Renal cortical epithelial cell (primary cell): ENCODE data around the gene PRAMEF10. TPM values are rescaled to one million over a fixed set of nuclear protein-coding genes. Genes with fewer than 3 reads are reported as not detected.
"Not testable (repeated sequence)": the region's sequence is repeated elsewhere in the genome, so short reads cannot be mapped to it uniquely, and the experiment has no call there.

ENCODE experiments used
- DNase-seq: peaks from one replicate; pipeline ENCODE4 v3.0.0-alpha.2; 2011; ENCODE audit warnings: low read depth
- total RNA-seq: library from RNA; depleted of rRNA; stranded (reverse); fragments of >200 nt; gene quantifications from 2 replicates; pipeline ENCODE4 v1.2.3, GENCODE V29; 2014

Gene PRAMEF10
- not detected in 2 replicates for total RNA-seq

GRCh38 chr1:12898170-12898569, at the start of gene PRAMEF10:
TSS of gene PRAMEF10 (minus strand) at chr1:12898270. CDS start at chr1:12895847, 2,423 bp downstream.
- not testable (repeated sequence) for DNase-seq

DNA sequence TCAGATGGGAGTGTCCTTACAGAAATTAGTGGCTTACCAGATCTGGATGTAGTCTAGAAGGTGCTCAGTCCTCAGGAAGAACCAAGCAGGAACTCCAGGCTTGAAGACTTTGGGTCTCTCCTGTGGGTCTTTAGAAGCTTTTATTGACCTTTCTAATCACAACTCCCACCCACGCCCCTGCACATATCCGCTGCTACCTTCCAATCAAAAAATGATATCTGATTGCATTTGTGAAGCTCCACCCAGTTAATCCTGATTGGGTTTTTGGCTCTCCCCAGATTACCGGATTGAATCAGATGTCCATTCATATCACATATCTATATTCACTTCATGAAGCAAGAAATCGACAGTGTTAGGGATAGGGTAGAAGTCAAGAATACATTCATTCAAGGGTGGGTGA, 49.4 kb upstream of the PRAMEF10 start, which contains the start of gene PRAMEF6:
TSS of gene PRAMEF6 (minus strand) at position 101 of the 400 bp plus-strand sequence. CDS start 5,062 bp downstream, outside the sequence.
- not testable (repeated sequence) for DNase-seq

- not testable (repeated sequence) for DNase-seq
Observed at GRCh38 chr1:12924368-12924767, 26.3 kb upstream of the PRAMEF10 start.

DNA sequence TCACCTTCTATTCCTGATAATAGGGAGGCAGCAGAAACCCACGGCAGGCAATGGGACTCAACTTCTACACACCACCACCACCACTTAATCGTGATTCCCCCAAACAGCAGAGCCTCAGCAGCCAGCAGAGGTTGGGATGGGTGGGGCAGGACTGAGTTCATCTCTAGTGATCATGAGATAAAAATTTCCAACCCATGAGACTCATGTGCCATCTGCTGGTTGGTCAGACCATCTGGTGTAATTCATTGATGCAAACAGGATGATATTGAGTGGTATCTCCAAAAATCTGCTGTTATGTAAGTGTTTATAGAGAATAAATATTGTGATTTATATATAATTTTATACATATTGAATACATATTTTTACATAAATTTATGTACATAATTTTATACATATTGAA, 23.7 kb upstream of the PRAMEF10 start:
- DNase-seq = not testable (repeated sequence)

GRCh38 chr1:12916310-12916709, 18.2 kb upstream of the PRAMEF10 start, which contains the start of gene PRAMEF7:
TSS of gene PRAMEF7 (plus strand) at chr1:12916610. CDS start at chr1:12917693, 1,083 bp downstream.
- not testable (repeated sequence) for DNase-seq

DNA sequence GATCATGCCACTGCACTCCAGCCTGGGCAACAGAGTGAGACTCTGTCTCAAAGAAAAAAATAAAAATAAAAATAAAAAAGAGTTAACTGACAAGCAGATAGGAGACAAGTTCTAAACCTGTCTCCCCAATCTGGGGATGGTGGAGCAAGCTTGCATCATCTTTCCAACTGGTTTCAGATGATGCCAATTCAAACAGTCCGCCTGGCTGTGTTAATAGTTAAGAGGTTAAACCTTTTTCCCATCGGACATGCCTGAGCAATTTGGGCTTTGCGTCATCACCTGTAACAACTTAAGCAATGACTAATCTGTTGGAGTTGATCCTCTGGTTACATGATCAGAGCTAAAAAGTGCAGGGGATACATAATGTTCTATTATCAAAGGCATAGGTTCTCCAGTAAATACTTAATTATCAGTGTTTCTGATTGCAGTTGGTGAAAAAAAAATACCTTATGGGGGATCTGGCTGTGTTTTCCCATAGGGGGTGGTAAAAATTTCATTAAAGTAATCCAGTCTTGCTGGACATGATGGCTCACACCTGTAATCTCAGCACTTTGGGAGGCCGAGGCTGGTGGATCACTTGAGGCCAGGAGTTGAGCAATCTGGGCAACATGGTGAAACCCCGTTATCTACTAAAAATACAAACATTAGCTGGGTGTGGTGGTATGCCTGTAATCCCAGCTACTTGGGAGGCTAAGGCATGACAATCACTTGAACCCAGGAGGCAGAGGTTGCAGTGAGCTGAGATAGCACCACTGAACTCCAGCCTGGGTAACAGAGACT, 5.9 kb upstream of the PRAMEF10 start:
- DNase-seq = not testable (repeated sequence)

DNA sequence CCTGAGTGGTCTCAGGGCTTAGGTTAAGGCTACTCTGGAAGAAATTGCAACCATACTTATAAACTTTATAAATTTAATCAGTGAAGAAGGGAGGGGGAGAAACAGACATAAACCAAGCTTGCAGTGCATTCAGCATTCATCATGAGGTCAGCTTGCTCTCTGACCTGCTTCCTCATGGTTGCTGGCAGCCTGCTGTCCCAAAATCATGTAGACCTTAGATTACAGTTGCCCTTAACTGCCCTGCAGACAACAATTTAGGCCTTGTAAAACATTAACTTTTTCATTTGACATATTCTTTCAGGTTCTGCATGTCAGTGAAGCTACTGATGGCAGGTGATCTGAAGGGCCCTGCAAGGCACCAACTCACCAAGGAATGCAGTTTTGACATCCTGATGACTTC, 1.1 kb upstream of the PRAMEF10 start:
- DNase-seq = not testable (repeated sequence)

- not testable (repeated sequence) for DNase-seq
Observed at GRCh38 chr1:12886101-12886500, 12.0 kb downstream of the PRAMEF10 start, which contains the start of gene PRAMEF4. TSS of gene PRAMEF4 (minus strand) at chr1:12886201. CDS start at chr1:12883394, 2,807 bp downstream.

DNA sequence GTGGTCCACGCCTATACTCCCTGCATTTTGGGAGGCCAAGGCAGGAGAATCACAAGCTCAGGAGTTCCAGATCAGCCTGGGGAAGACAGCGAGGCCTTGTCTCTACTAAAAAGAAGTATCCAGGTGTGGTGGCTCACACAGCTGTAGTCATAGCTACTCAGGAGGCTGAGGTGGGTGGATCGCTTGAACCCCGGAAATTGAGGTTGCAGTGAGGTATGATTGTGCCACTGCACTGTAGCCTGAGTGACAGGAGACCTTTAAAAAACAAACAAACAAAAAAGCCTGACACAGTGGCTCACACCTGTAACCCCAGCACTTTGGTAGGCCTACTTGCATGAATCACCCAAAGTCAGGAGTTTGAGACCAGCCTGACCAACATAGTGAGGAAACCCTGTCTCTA, 19.6 kb downstream of the PRAMEF10 start:
- DNase-seq = not testable (repeated sequence)

DNA sequence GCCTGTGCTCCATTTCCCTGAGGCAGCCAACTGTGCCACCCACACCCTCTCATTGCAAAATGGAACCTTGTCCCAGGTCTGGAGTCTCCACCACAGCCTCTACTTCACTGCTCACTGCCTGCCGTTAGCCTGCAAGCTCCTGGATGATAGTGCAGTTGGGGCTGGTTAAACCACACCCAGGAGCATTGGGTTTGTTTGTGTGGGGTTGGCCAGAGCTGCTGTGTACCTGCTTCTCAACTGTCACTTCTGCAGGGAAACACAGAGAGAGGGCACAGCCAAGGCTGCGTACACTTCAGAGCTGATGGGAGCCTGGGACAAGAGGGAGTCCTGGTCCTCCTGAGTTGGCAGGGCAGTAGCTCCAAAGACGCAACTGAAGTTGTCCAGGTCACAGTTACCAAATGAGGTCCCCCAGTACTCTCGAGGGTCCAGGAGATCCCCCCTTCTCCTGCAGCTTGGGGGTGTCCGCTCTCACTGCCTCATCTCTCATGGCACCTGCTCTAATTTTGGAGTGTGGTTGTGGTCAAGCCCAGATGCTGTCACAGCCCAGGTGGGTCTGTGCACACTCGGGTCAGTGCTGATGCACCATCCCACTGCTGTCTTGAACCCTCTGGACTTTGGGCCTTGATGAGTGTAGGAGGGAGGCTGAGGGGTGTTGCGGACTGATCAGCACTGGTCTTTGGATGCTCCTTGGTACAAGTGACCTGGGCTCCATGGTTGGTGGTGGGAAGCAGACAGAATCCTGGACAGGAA, 34.8 kb downstream of the PRAMEF10 start:
- DNase-seq = not testable (repeated sequence)

DNA sequence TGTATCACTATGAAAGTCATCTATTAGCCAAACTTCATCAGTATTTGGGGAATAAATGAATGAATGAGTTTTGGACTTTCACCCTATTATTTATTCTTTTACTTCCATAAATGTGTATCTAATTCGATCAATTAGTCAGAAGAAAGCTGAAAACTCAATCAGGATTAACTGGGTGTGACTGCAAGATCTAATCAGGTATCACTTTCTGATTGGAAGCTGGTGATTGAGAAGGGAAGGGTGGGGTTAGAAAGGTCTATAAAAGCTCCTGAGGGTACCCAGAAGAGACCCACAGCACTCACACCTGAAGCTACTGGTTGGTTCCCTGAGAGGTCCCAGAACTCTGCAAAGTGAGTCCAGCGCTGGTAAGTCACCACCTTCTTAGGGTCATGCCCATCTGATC, 41.3 kb downstream of the PRAMEF10 start, which contains the start of gene PRAMEF2:
TSS of gene PRAMEF2 (plus strand) at position 301 of the 400 bp plus-strand sequence. CDS start 1,924 bp downstream, outside the sequence.
- not testable (repeated sequence) for DNase-seq

DNA sequence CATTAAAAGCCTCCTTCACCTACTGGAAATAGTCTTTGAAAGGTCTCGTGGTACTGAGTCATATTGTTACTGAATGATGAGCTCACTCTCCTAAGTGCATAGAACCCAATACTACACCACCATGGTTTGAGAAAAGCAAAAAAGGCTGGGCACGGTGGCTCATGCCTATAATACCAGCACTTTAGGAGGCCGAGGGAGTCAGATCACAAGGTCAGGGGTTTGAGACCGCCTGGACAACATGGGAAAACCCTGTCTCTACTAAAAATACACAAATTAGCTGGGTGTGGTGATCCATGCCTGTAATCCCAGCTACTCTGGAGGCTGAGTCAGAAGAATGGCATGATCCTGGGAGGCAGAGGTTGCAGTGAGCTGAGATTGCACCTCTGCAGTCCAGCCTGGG, 46.3 kb downstream of the PRAMEF10 start:
- no peak for DNase-seq

- not testable (repeated sequence) for DNase-seq
Observed at GRCh38 chr1:12848620-12849019, 49.5 kb downstream of the PRAMEF10 start, which contains the start of gene HNRNPCL1. TSS of gene HNRNPCL1 (minus strand) at chr1:12848720. CDS start at chr1:12848289, 431 bp downstream.

Other genes starting within 250 kb of the PRAMEF10 start
- gene AADACL3, start 182.2 kb downstream of the PRAMEF10 start, total RNA-seq = not detected in 2 replicates
- not detected in 2 replicates for gene CFAP107, start 152.1 kb downstream of the PRAMEF10 start, total RNA-seq
- gene PRAMEF12, start 124.5 kb downstream of the PRAMEF10 start, total RNA-seq = not detected in 2 replicates
- gene PRAMEF1, start 106.9 kb downstream of the PRAMEF10 start, total RNA-seq = 0.10 TPM in 1 of 2 replicates, not detected in the other
- gene PRAMEF11, start 66.9 kb downstream of the PRAMEF10 start, total RNA-seq = not detected in 2 replicates
- not detected in 2 replicates for gene HNRNPCL1, start 49.5 kb downstream of the PRAMEF10 start, total RNA-seq
- not detected in 2 replicates for gene PRAMEF2, start 41.2 kb downstream of the PRAMEF10 start, total RNA-seq
- gene PRAMEF4, start 12.1 kb downstream of the PRAMEF10 start, total RNA-seq = not detected in 2 replicates
- not detected in 2 replicates for gene PRAMEF7, start 18.3 kb upstream of the PRAMEF10 start, total RNA-seq
- gene PRAMEF6, start 49.3 kb upstream of the PRAMEF10 start, total RNA-seq = not detected in 2 replicates
- gene PRAMEF27, start 158.3 kb upstream of the PRAMEF10 start, total RNA-seq = not detected in 2 replicates
- gene HNRNPCL3, start 162.5 kb upstream of the PRAMEF10 start, total RNA-seq = not detected in 2 replicates
- not detected in 2 replicates for gene PRAMEF25, start 172.5 kb upstream of the PRAMEF10 start, total RNA-seq
- gene HNRNPCL2, start 218.6 kb upstream of the PRAMEF10 start, total RNA-seq = not detected in 2 replicates